Globus pallidus (tissue), 1 donor: ENCODE data around the gene ZNF136.

Experiments used
- DNase-seq: peaks from one replicate; pipeline ENCODE4 v3.0.0-alpha.2; 2015; ENCODE audit warnings: low spot score

Gene ZNF136

DNA sequence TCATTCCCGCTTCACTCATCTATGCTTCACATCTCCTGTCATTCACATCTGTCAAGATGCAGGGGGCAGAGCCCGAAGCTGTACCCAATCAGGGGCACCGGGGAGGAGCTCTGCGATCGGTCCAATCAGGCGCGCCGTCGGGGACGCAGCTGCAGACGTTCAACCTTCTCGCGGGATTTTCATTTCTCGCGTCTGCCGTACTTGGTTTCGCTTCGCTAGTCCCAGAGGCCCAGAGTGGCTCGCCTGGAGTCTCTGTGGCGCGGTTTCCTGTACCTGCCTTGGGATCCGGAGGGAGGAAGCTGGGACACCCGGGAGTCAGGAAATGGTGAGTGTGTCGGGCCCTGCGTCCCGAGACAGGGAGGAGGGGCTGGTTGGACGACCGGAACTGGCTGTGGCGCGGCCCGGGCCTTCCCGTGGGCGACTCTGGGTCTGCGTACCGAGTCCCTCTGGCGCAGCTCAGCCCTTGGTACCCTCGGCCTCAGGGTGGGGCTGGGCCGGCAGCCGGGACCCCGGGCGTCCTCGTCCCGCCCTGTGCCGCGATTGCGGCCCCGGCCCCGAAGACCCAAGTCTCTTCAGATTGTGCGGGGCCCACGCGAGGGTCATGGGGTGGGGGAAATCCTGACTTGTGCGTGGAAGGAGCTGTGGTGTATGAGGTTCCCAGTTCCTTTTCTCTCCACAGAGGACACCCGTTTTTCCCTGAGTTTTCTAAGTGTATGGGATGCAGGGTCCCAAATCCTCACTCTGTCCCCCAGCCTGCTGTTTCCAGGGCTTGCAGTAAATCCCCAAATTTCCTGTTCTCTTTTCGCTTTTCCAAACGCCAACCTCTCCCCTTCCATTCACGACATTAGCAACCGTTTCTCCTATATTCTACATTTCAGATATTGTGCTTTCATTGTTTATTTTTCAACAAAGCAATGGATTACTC is at the start of gene ZNF136:
TSS of gene ZNF136 (plus strand) at position 215 of the 925 bp plus-strand sequence. CDS start at position 323, 108 bp downstream.
- peak; percentile 92 for DNase-seq

DNA sequence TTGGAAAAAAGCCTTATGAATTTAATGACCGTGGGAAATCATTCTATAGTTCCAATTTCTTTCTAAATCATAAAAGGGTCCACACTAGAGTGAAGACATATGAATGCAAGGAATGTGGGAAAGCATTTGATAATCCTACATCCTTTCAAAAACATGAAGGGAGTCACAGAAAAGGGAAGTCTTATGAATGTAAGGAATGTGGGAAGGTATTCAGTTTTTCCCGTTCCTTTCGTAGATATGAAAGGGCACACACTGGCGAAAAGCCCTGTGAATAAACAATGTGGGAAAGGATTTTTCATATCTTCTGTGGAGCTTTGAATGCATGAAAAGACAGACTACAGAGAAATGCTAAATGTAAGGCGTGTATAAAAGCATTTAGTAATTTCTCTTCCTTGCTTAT is 49.8 kb upstream of the ZNF136 start:
- no peak for DNase-seq

DNA sequence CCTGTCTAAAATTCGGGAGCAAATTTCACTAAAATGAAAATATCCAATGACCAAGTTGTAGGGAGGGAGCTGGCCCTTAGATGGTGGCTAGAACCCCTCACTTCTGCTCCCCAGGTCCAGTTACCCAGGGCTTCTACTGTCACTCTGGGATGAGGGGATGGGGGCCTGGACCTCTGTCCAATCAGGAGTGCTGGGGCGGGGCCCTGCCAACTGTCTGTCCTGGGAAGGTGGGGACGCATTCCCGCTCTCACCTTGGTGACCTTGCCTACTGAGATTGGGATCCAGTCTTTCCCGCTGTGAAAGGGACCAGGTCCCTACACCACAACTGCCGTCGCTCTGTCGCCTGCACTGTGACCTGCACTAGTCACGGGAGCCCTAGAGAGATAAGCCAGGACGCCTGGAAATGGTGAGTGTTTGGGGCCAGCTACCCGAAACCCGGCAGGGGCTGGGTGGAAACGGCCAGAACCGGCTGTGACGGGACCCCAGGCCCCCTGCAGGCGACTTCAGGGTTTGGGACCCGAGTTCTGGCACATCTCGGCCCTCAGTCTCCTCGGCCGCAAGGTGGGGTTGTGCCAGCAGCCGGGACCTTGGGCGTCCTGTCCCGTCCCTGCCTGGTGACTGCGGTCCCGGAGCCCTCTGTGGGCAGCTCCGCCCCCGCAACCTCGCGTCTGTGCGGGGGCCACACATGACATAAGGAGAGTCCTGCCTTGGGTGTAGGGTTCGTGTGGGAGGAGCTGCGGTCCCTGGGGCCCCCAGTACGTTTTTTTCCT is 45.5 kb upstream of the ZNF136 start:
- no peak for DNase-seq

DNA sequence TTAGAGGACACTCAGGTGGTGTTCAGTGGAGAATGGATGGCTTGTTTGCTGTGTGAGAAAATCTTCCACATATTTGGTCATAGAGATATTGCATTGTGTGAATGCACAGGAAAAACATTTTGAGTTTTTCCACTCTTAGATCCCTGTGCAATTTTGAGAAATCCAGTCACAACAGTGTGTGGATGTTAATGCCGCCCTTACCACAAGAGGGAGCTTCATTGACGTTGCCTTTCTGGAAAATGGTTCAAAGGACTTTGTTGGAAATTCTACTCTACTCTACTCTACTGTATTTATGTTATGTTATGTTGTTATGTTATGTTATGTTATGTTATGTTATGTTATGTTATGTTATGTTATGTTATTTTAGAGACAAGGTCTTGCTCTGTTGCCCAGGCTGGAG is 36.2 kb upstream of the ZNF136 start:
- peak; percentile 7 for DNase-seq

DNA sequence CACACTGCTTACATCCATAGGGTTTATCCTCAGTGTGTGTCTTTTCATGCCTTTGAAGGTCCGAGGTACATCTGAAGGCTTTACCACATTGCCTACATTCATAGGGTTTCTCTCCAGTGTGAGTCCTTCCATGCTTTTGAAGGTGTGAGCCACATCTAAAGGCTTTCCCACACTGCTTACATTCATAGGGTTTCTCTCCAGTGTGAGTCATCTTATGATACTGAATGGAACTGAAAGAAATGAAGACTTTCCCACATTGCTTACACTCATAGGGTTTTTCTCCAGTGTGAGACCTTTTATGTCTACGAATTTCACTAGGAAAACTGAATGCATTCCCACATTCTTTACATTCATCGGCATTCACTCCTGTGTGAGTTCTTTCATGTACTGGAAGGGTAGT is 29.8 kb upstream of the ZNF136 start:
- DNase-seq, result no peak

DNA sequence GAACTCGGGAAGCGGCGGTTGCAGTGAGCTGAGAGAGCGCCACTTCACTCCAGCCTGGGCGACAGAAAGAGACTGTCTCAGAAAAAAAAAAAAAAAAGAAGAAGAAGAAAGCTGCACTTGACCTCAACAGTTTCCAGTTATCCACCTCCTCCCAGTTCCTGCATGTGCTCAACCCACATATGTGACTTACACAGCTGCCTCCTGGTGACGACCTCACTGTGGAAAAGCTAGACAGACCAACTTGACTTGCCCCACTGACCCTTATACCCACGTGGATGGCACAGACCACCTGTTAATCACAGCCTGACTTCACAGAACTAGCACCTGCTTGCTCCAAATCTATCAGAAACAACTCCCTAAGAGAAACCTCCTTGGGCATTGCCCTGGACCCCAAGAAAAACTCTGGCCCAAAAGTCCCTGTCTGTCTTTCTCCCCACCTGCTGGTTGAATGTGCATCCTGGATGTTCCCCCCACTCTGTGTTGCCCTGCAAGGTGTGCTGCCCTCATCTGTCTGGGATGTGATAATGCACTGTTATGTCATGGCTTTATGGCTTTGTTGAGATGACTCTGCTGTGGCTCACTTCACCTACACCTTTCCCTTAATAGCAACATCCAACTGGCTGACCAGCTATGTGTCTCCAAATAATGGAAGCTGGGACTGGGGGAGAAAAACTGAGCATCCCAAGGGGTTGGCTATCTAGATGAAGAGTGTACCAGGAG is 25.5 kb upstream of the ZNF136 start:
- no peak for DNase-seq

DNA sequence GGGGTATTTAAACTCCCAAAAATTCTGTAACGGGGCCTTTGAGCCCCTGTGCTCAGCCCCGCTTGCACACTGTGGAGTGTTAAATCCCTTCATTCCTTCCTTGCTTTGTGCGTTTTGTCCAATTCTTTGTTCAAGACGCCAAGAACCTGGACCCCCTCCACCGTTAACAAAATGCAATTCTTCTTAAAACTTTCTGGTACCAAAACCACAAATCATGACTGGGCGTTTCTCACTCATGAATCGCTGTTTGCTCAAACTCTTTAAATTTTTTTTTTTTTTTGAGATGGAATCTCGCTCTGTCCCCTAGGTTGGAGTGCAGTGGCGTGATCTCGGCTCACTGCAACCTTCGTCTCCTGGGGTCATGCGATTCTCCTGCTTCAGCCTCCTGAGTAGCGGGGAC is 23.6 kb upstream of the ZNF136 start:
- no peak for DNase-seq

DNA sequence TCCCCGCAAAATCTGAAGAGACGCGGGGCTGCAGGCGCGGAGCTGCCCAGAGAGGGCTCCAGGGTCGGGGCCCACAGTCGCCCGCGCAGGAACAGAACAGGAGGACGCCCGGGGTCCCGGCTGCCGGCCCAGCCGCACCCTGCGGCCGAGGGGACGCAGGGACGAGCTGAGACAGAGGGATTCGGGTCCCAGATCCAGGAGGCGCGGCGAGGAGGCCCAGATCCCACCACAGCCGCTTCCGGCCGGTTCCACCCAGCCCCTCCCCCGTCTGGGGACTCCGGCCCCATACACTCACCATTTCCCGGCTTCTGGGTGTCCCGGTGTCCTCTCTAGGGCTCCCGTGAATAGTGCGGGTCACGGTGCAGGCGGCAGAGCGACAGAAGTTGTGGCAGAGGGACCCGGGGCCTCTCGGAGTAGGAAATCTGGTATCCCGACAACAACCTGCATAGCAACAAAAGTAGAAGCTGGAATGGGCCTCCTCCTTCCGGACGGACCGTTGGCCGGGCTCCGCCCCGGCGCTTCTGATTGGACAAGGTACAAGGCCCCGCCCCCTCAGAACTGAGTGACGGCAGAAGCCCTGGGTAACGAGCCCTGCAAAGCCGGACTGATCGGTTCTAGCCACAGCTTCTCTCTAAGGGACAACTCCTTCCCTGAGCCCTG is 22.9 kb upstream of the ZNF136 start, which contains the start of gene ZNF20:
TSS of gene ZNF20 (minus strand) at position 466 of the 660 bp plus-strand sequence. CDS start at position 298, 168 bp downstream.
- DNase-seq, result peak; percentile 95

DNA sequence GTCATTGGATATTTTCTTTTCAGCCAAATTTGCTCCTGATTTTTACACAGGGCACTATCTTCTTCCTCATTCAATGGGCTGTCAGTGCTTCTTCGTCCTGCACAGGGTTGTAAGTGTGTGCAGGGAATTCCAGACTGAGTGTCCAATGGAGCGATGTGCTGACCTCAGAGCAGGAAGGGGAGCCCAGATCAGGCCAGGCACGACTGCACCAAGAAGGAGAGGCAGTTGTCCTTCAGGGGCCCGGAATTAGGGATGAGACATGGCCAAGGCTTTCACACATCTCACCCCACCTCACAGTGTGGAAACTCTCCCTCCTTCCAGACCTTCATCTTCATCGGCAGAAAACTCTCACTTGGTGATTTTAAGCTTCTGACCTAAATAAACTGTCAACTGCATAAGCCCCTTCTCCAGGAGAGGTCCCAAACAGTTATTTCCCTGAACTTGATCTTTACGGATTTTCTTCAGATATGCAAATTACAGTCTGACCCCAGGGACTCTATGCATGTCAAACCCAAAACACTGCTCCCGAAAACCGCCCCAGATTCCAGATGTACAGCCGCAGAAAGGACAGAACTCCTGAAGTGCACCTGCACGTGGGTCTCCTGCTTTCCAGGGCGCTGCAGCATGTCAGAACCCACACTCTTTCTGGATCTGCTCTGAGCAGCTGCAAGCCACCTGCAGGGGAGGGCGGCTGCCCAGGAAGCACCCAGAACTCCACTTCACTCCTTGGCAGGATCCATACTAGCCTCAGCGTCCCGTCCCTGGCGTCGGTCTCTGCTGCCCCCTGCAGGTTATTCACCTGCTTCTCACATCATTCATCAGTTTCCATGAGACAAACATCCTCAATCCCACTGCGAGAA is 22.1 kb upstream of the ZNF136 start:
- DNase-seq, result peak; percentile 86

DNA sequence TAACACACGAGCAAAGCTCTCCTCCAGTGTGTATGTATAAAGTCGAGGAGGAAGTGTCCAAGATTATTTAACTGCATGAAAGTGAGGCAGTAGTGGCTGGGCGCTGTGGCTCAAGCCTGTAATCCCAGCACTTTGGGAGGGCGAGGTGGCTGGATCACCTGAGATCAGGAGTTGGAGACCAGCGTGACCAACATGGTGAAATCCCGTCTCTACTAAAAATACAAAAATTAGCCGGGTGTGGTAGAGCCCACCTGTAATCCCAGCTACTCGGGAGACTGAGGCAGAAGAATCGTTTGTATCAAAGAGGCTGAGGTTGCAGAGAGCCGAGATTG is 21.5 kb upstream of the ZNF136 start:
- DNase-seq, result no peak

DNA sequence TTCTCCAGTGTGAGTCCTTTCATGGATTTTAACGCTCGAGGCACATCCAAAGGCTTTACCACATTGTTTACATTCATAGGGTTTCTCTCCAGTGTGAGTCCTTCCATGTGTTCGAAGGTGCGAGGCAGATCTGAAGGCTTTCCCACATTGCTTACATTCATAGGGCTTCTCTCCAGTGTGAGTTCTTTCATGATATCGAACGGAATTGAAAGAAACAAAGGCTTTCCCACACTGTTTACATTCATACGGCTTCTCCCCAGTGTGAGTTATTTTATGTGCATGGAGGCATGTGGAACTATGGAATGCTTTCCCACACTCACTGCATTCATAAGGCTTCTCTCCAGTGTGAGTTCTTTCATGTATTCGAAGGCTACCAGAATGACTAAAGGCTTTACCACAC is 17.5 kb upstream of the ZNF136 start:
- DNase-seq, result no peak

DNA sequence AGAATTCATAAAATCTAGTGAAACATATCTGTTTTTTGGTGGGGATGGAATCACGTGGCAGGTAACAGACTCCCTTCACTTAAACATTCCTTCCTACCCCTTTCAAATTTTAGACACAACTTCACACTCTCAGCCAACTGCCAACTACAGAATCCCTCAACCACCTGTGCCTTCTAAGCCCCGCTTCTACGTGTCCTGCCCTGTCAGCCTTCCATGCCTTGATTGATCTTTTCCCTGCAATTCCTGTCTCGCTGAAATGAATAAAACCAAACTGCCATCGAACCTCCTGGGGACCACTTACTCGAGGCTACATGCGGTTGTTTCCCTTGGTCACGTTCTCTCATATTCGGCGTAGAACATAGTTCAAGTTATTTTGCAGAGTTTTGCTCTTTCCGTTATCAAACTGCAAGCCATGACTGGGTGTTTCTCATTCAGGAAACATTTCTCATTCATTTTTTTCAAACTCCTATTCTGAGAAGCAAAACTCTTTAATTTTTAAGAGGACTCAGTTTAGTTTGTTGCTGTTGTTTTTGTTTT is 7.5 kb upstream of the ZNF136 start:
- no peak for DNase-seq

DNA sequence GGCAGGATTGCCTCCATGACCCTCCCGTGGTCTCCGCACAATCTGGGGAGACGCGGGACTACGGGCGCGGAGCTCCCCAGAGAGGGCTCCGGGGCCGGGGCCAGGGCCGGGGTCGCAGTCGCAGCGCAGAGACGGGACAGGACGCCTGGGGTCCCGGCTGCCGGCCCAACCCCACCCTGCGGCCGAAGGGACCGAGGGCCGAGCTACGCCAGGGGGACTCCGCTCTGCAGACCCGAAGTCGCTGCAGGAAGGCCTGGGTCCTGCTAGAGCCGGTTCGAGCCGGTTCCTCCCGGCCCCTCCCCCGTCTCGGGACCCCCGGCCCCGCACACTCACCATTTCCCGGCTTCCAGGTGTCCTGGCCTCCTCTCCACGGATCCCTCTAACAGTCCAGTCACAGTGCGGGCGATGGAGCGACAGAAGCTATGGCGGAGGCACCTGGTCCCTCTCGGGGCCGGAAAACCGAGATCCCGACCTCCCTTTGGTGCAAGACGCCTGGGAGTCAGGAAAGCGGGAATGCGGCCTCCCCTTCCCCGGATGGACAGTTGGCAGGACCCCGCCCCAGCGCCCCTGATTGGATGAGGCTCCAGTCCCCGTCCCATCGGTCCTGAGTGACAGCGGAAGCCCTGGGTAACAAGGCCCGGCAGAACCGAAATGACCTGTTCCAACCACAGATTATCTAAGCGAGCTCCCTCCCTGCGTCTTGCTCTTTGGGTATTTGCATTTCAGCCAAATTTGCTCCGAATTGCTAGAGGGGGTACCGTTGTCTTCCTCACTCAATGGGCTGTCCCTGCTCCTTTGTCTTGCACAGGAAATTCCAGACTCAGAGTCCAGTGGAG is 6.5 kb upstream of the ZNF136 start, which contains the start of gene ZNF625:
TSS of gene ZNF625 (minus strand) at position 512 of the 836 bp plus-strand sequence. CDS start at position 336, 176 bp downstream.
- DNase-seq, result peak; percentile 85

DNA sequence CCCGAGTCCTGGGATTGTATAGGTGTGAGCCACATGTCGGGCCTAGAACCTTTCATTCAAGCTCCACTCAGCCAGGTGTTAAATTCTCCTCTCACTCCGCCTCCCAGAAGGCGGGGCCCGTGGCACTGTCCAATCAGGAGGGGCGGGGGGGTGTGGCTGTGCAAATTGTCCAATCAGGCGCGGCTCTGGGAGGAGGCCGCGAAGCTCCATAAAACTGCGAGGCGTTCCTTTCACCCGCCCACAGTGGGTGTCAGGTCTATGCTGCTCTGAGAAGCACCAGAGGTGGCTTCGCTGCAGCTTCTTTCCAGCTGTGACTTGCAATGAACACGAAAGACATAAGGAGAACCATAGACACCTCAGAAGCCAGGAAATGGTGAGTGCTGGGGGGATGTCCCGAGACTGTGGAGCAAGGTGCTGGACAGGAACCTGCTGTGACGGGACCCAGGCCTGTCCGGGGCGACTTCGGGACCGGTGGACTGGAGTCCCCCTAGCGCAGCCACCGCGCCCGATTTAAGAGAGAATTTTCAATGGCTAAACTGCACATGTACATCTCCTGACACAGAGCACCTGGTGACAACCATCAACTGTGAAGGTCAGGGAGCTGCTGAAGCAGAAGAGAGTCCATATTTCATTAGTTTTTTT is 3.0 kb upstream of the ZNF136 start:
- no peak for DNase-seq

DNA sequence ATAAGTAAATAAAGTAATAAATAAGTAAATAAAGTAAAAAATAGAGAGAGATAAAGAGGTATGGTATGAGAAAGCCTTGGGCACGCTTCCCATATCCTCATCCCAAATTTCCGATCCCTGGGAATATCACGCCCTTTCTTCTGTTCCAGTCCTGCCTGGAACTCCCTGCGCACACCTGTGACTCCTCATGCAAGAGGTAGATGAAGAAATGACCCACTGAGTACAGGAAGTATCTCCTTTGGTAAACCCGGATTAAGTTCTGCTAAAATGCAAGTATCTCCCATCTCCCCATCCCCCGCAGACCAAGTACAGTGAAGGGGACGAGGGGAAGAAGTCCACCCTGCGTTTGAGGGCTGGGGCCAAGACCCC is 399 bp upstream of the ZNF136 start:
- no peak for DNase-seq

DNA sequence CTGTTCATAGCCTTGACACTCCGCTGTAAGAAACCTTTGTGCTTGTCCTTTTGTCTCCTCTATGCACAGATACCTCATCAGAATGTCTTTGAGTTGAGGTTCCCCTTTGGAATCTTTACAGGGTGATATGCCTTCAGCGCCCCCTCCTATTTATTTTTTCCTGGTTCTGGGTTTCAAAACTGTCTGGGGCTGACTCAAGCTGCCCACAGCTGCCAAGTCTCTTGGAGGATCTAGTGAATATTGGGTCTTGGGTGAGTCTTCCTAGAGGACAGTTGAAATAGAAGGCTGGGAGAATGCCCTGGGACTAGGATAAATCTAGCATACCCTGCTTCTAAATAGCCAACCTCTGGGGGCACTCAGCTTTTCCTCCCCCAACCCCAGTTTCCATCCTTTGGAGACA is 930 bp downstream of the ZNF136 start:
- no peak for DNase-seq

DNA sequence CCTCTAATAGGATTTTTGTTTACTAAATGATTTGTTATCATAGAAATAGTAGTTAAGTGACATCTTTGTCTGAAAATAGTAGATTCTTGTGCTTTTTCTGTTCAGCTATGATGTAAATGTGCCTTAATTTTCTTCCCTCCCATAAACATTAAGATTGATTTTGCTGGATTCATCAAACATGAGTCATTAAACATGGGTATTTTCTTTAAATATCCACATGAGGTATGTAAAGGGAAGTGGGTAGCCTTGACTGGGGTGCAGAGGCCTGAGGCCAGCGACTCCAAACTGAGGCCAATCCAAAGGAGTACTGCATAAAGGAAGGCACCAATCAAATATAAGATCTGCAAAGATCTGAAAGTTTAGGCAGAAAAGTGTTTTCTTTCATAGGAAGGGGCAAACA is 3.7 kb downstream of the ZNF136 start:
- no peak for DNase-seq

DNA sequence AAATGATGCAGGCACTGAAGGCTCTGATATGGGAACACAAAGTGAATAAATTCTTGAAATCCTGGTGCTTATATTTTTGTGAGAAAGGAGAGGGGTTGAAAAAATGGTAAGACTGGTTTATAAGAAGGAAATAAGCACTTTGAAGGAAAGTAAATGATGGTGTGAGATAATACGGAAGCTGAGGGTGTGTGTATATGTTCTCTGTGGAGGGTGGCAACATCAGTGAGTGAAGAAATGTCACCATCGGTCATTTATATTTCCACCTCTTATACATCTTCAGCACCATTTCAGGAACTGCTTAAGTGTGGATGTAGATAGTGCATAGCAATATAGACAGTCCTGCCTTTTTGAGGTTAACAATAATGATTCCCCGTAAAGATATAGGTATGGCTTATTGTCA is 17.5 kb downstream of the ZNF136 start:
- no peak for DNase-seq

DNA sequence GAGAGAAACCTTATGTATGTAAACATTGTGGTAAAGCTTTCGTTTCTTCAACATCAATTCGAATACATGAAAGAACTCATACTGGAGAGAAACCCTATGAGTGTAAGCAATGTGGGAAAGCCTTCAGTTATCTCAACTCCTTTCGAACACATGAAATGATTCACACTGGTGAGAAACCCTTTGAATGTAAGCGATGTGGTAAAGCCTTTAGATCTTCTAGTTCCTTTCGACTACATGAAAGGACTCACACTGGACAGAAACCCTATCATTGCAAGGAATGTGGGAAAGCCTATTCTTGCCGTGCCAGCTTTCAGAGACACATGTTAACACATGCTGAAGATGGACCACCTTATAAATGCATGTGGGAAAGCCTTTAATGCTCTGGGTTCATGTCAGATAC is 24.7 kb downstream of the ZNF136 start:
- DNase-seq, result no peak
